ENCODE measurements around the gene SPATS2L. TPM values are rescaled to one million over a fixed set of nuclear protein-coding genes. Genes with fewer than 3 reads are reported as not detected.

The SPATS2L gene
- total RNA-seq, 1 experiment from 2014 or later: 47.3 TPM

DNA sequence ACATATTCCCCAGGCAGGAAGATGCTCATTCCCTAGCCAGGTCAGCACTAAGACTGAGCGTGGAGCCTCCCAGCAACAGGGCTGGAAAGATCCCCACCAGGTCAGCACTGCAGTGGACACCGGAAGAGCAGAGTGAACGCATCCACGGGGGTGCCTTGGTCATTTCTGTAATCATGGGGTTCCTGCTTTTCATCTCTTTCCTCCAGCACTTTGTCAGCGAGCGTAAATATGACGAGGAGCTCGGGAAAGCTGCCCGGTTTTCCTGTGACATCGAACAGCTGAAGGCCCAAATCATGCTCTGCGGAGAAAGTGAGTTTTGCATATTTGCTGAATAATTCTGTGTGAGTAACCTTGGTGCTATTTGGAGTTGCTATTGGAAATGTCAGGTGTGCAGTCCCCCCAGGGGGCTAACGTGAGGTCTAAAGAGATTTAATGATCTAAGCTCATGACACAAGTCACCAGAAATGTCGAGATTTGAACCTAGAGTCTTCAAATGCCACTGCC is 163.3 kb downstream of the SPATS2L start:
- H2BK120ac ChIP-seq (ENCODE audit: low read depth, low read length, poor library complexity, severe bottlenecking): no peak overlapping the region
- H3K27me3 ChIP-seq (ENCODE audit: insufficient read depth, low read length): no peaks in the 10 kb centered on the region
- H3K56ac ChIP-seq (ENCODE audit: insufficient read length, low read depth, low read length): no peak overlapping the region
- no peak overlapping the region for H2BK20ac ChIP-seq (ENCODE audit: low read depth, low read length, poor library complexity, severe bottlenecking)
- H3K4ac ChIP-seq (ENCODE audit: low read depth, low read length): no peak overlapping the region
- no peak overlapping the region for H3K9ac ChIP-seq (ENCODE audit: extremely low read depth, insufficient read length, low read length)
- H3K18ac ChIP-seq (ENCODE audit: insufficient read length, low read depth, low read length): no peak overlapping the region
- H3K9me3 ChIP-seq (ENCODE audit: control insufficient read depth, low read depth, low read length): no peaks in the 10 kb centered on the region
- no peaks in the 10 kb centered on the region for H3K23me2 ChIP-seq (ENCODE audit: insufficient read length, low read depth, low read length, poor library complexity, severe bottlenecking)
- peaks cover 16 to 17% of the 10 kb centered on the region in 2 experiments for H3K4me1 Mint-ChIP-seq
- no peak overlapping the region for H3K27ac ChIP-seq (ENCODE audit: insufficient read length, low read depth, low read length)
- no peak overlapping the region for H3T11ph ChIP-seq (ENCODE audit: low read length)
- no peak overlapping the region for H4K91ac ChIP-seq (ENCODE audit: insufficient read length, low read depth, low read length)
- TF ChIP-seq, protein P1, sequence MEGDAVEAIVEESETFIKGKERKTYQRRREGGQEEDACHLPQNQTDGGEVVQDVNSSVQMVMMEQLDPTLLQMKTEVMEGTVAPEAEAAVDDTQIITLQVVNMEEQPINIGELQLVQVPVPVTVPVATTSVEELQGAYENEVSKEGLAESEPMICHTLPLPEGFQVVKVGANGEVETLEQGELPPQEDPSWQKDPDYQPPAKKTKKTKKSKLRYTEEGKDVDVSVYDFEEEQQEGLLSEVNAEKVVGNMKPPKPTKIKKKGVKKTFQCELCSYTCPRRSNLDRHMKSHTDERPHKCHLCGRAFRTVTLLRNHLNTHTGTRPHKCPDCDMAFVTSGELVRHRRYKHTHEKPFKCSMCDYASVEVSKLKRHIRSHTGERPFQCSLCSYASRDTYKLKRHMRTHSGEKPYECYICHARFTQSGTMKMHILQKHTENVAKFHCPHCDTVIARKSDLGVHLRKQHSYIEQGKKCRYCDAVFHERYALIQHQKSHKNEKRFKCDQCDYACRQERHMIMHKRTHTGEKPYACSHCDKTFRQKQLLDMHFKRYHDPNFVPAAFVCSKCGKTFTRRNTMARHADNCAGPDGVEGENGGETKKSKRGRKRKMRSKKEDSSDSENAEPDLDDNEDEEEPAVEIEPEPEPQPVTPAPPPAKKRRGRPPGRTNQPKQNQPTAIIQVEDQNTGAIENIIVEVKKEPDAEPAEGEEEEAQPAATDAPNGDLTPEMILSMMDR (conservative IDR thresholded peaks at IDR 0.05): no peak
- H3K36me3 Mint-ChIP-seq (ENCODE audit: insufficient read depth in 1 of 3, low read depth in 3 of 3): peaks cover 32 to 69% (median 35%) of the 10 kb centered on the region in 3 experiments
- no peaks in the 10 kb centered on the region for H3K9me3 Mint-ChIP-seq
- H3K27me3 Mint-ChIP-seq (ENCODE audit: low read depth): no peaks in the 10 kb centered on the region
- peak overlapping the region; percentile 16 for H2BK5ac ChIP-seq (ENCODE audit: insufficient read length, low read length)
- no peak overlapping the region for H2AK5ac ChIP-seq (ENCODE audit: insufficient read length, low read length)
- no peaks in the 10 kb centered on the region for H4K20me1 ChIP-seq (ENCODE audit: control insufficient read depth, insufficient read depth, insufficient read length)
- no CpG with 5 or more reads among the region's 13 CpGs for WGBS (ENCODE audit: extremely low coverage, insufficient read length, low lambda C conversion rate)
- no peak overlapping the region for H3K23ac ChIP-seq (ENCODE audit: insufficient read length, low read depth, low read length)
- H3K14ac ChIP-seq (ENCODE audit: insufficient read depth, low read length): no peak overlapping the region
- H4K8ac ChIP-seq (replicated peaks; ENCODE audit: insufficient read length, low read depth, low read length): no peak overlapping the region
- no peaks in the 10 kb centered on the region for H3K4me1 ChIP-seq (ENCODE audit: insufficient read depth, low read length)
- H3K4me3 Mint-ChIP-seq: no peak overlapping the region
- no peak overlapping the region for H2BK15ac ChIP-seq (ENCODE audit: low read depth, low read length)
- H3K79me1 ChIP-seq (ENCODE audit: insufficient read depth, low read depth, low read length, poor library complexity, severe bottlenecking): no peaks in the 10 kb centered on the region
- no peak overlapping the region for H4K5ac ChIP-seq (ENCODE audit: insufficient read length, low read depth, low read length)
- H2AFZ ChIP-seq (ENCODE audit: low read length): no peak overlapping the region
- H3K79me2 ChIP-seq (ENCODE audit: insufficient read depth, low read length): no peaks in the 10 kb centered on the region; the same call in 1 of the 2 replicates
- H3K27ac Mint-ChIP-seq: peak overlapping the region; percentile 33 to 74 (median 49); a peak in 6 of 7 replicates
- H3K4me2 ChIP-seq (ENCODE audit: insufficient read depth, insufficient read length, low read length): no peak overlapping the region
- DNase-seq: no peak
- no peak overlapping the region for H2BK12ac ChIP-seq (ENCODE audit: insufficient read length, low read depth, low read length)
